CD8-positive, alpha-beta memory T cell (primary cell): ENCODE results near the gene EGR1. TPM values are rescaled to one million over a fixed set of nuclear protein-coding genes. Genes with fewer than 3 reads are reported as not detected.
"Not testable (repeated sequence)": the region's sequence is repeated elsewhere in the genome, so short reads cannot be mapped to it uniquely, and the experiment has no call there.

Experiments used
- CTCF ChIA-PET: fragments of 350-600 bp; sonication (Branson Sonifier 250); formaldehyde crosslinking; loops from one replicate; lab custom pipeline; 2021; ENCODE audit warnings: antibody characterized with exemption; lab: Charles Lee
- POLR2A ChIA-PET: fragments of 350-600 bp; sonication (Branson Sonifier 250); formaldehyde crosslinking; loops from one replicate; lab custom pipeline; 2021; ENCODE audit warnings: antibody characterized with exemption; lab: Charles Lee
- DNase-seq, 5 donors: peaks; one replicate each; pipeline versions ENCODE4 v3.0.0 to v3.0.0-alpha.2; 2020 to 2022; ENCODE audit warnings: mixed read lengths in 1 of 5
- H3K27ac ChIP-seq: one replicate; pipeline ENCODE4 v1.7.0; 2013; ENCODE audit warnings: low read depth, mild to moderate bottlenecking, low read length, moderate library complexity
- H3K27me3 ChIP-seq: 2 replicates; pipeline ENCODE4 v1.7.0; 2013; ENCODE audit warnings: low read length, mild to moderate bottlenecking; ENCODE audit not compliant: insufficient read depth, poor library complexity, severe bottlenecking
- H3K36me3 ChIP-seq: 2 replicates; pipeline ENCODE4 v1.7.0; 2013; ENCODE audit warnings: mild to moderate bottlenecking, low read length, moderate library complexity; ENCODE audit not compliant: insufficient read depth
- H3K4me1 ChIP-seq: 2 replicates; pipeline ENCODE4 v1.7.0; 2013; ENCODE audit warnings: mild to moderate bottlenecking, low read length, moderate library complexity; ENCODE audit not compliant: insufficient read depth
- H3K4me3 ChIP-seq: 2 replicates; pipeline ENCODE4 v1.7.0; 2013; ENCODE audit warnings: mild to moderate bottlenecking, low read length
- H3K9me3 ChIP-seq: 2 replicates; pipeline ENCODE4 v1.7.0; 2013; ENCODE audit warnings: mild to moderate bottlenecking, low read length
- H3K27ac Mint-ChIP-seq, 8 donors: one replicate each; pipeline ENCODE4 v1.8.0; 2020 to 2021; ENCODE audit warnings: mixed read lengths in 8 of 8, mild to moderate bottlenecking in 6 of 8, inconsistent platforms in 3 of 8, moderate library complexity in 3 of 8
- H3K27me3 Mint-ChIP-seq, 2 donors: one replicate each; pipeline ENCODE4 v1.8.0; 2020 to 2021; ENCODE audit warnings: mixed read lengths in 2 of 2, mild to moderate bottlenecking in 1 of 2, moderate library complexity in 1 of 2
- H3K36me3 Mint-ChIP-seq, 3 donors: one replicate each; pipeline ENCODE4 v1.8.0; 2020 to 2021; ENCODE audit warnings: mixed read lengths in 3 of 3, inconsistent platforms in 1 of 3, mild to moderate bottlenecking in 1 of 3
- H3K4me1 Mint-ChIP-seq, 3 donors: one replicate each; pipeline ENCODE4 v1.8.0; 2020 to 2021; ENCODE audit warnings: mixed read lengths in 3 of 3, inconsistent platforms in 1 of 3, mild to moderate bottlenecking in 1 of 3
- H3K4me3 Mint-ChIP-seq, 7 donors: one replicate each; pipeline ENCODE4 v1.8.0; 2020 to 2021; ENCODE audit warnings: mixed read lengths in 7 of 7, mild to moderate bottlenecking in 6 of 7, moderate library complexity in 4 of 7, inconsistent platforms in 2 of 7
- H3K9me3 Mint-ChIP-seq, 5 donors: one replicate each; pipeline ENCODE4 v1.8.0; 2020 to 2022; ENCODE audit warnings: mixed read lengths in 5 of 5, mild to moderate bottlenecking in 3 of 5, moderate library complexity in 2 of 5, inconsistent platforms in 1 of 5
- polyA plus RNA-seq: library from polyadenylated mRNA; unstranded; fragments of 300-500 nt; fragmentation: Illumina TruSeq; gene quantifications from one replicate; pipeline ENCODE4 v1.2.3, GENCODE V29; 2021
- total RNA-seq, 2 experiments: library from RNA; stranded (reverse); gene quantifications; one replicate each; pipeline ENCODE4 v1.2.3, GENCODE V29; 2021

The EGR1 gene
- total and polyA plus RNA-seq, 3 experiments from 2014 or later, result 0.99 to 12.2 (median 11.8) TPM

DNA sequence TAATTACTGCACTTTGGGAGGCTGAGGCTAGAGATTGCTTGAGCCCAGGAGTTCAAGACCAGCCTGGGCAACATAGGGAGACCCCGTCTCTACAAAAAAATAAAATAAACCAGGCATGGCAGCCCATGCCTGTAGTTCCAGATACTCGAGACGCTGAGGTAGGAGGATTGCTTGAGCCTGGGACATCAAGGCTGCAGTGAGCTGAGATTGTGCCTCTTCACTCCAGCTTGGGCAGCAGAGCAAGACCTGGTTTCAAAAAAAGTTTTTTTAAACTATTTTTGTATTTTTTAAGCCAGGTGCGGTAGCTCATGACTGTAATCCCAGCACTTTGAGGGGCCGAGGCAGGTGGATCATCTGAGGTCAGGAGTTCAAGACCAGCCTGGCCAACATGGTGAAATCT, 7.9 kb downstream of the EGR1 start:
- POLR2A ChIA-PET, H3K36me3 ChIP-seq, H3K9me3 Mint-ChIP-seq, H3K4me1 ChIP-seq, H3K4me3 Mint-ChIP-seq, DNase-seq, H3K36me3 Mint-ChIP-seq, H3K27me3 ChIP-seq, H3K4me1 Mint-ChIP-seq, H3K27ac ChIP-seq, H3K4me3 ChIP-seq, H3K27ac Mint-ChIP-seq, H3K9me3 ChIP-seq: not testable (repeated sequence)
- H3K27me3 Mint-ChIP-seq, result peaks cover 8 to 17% of the 10 kb centered on the region in 2 donors
- CTCF ChIA-PET, result interaction anchor here (1.8 kb wide), 1 partner anchor 10 kb away, joined by 4 read pairs; no protein-coding TSS in a partner anchor

DNA sequence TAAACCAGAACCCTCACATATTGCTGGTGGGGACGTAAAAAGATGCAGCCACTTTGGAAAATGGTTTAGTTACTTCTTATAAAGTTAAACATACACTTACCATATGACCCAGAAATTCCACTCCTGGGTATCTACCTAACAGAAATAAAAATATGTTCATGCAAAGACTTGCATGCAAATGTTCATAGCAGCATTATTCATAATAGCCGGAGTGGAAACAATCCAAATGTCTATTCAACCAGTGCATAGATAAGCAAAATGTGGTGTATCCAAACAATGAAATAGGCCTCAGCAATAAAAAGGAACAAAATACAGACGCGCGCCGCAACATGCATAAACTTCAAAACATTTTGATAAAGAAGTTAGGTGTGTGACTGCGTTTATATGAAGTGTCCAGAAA, 11.6 kb downstream of the EGR1 start:
- Histone ChIP-seq H3K27ac (no peak overlapping the region), H3K4me3 (no peak overlapping the region), H3K9me3 (no peaks in the 10 kb centered on the region), H3K27me3 (no peaks in the 10 kb centered on the region), H3K4me1 (no peaks in the 10 kb centered on the region), H3K36me3 (no peaks in the 10 kb centered on the region)
- peaks cover 15 to 22% of the 10 kb centered on the region in 2 donors for H3K27me3 Mint-ChIP-seq
- POLR2A ChIA-PET, result no interaction called here
- H3K4me1 Mint-ChIP-seq, result no peaks in the 10 kb centered on the region
- no peak overlapping the region for H3K4me3 Mint-ChIP-seq
- H3K9me3 Mint-ChIP-seq, result no peaks in the 10 kb centered on the region
- CTCF ChIA-PET, result no interaction called here
- DNase-seq, result no peak
- no peaks in the 10 kb centered on the region for H3K36me3 Mint-ChIP-seq
- no peak overlapping the region for H3K27ac Mint-ChIP-seq

DNA sequence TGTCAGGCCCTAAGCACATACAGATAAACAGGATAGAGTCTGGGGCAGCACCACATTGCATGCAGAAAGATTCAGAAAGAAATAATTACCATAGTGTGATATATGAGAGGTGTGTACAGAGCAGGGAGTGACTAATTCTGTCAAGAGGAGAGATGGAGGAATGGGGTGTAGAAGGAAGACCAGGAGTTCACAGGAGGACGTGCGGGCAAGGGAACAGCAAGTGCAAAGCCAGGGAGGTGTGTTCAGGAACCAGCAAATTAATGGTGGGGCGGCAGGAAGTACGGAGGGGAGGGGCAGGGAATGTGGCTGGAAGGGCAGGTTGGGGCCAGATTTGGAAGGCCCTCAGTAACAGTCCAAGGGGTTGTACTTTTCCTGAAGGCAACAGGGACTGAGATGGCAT, 17.4 kb downstream of the EGR1 start:
- Histone ChIP-seq H3K27ac (no peak overlapping the region), H3K9me3 (no peaks in the 10 kb centered on the region), H3K36me3 (no peaks in the 10 kb centered on the region), H3K27me3 (no peaks in the 10 kb centered on the region), H3K4me3 (no peak overlapping the region), H3K4me1 (no peaks in the 10 kb centered on the region)
- H3K27ac Mint-ChIP-seq, result no peak overlapping the region
- ChIA-PET CTCF (no interaction called here), POLR2A (no interaction called here)
- H3K27me3 Mint-ChIP-seq, result peaks cover 9 to 10% of the 10 kb centered on the region in 2 donors
- no peaks in the 10 kb centered on the region for H3K9me3 Mint-ChIP-seq
- no peaks in the 10 kb centered on the region for H3K4me1 Mint-ChIP-seq
- no peak for DNase-seq
- no peak overlapping the region for H3K4me3 Mint-ChIP-seq
- no peaks in the 10 kb centered on the region for H3K36me3 Mint-ChIP-seq

DNA sequence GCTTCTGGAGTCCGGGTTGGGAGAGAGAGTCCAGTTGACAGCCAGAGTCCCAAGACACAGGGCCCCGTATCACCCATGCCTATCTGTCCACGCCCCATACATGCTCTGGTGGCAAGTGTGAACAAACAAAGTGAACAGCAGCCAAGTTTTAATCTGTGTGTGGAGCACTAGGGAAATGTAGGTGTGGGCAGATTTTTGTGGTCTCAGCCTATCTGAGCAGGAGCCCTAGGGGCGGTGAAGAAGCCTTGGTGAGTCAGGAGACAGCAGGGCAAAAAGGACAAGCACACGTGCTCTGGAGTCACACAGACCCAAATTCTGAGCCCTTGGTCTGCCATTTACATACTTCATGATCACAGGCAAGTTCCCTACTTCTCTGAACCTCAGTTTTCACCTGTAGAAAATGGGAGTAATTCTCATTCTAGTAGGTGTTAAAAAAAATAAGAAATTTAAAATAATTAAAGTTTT, 23.2 kb downstream of the EGR1 start:
- Histone ChIP-seq H3K36me3 (no peaks in the 10 kb centered on the region), H3K4me3 (no peak overlapping the region), H3K9me3 (no peaks in the 10 kb centered on the region), H3K27ac (no peak overlapping the region), H3K27me3 (peaks cover 5% of the 10 kb centered on the region), H3K4me1 (peaks cover 18% of the 10 kb centered on the region)
- no peaks in the 10 kb centered on the region for H3K36me3 Mint-ChIP-seq
- H3K27ac Mint-ChIP-seq, result no peak overlapping the region
- no peaks in the 10 kb centered on the region for H3K9me3 Mint-ChIP-seq
- ChIA-PET POLR2A (no interaction called here), CTCF (no interaction called here)
- H3K4me1 Mint-ChIP-seq, result peaks cover 8 to 20% (median 13%) of the 10 kb centered on the region in 3 donors
- peaks cover 11 to 23% of the 10 kb centered on the region in 2 donors for H3K27me3 Mint-ChIP-seq
- no peak overlapping the region for H3K4me3 Mint-ChIP-seq
- DNase-seq, result no peak

DNA sequence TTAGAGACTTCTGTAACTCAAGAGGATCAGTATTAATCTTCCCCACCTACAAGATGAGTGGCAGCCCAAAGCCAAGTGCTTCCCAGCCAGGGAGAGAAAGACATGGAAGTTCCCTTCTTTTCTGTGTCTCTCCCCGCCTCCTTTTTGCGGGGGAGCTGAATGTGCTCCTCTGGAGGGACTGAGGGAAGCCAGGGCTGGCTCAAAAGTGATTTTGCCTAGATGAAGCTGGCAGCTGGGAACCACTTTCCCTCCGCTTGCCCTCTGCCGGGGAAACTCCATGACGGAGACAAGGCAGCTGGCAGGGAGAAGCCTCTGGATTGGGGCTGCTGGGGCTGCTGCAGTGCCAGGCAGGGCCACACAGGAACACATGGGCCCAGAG, 24.4 kb downstream of the EGR1 start:
- Histone ChIP-seq H3K4me3 (no peak overlapping the region), H3K27me3 (peaks cover 5% of the 10 kb centered on the region), H3K4me1 (peaks cover 18% of the 10 kb centered on the region), H3K9me3 (no peaks in the 10 kb centered on the region), H3K27ac (no peak overlapping the region), H3K36me3 (no peaks in the 10 kb centered on the region)
- no peak overlapping the region for H3K27ac Mint-ChIP-seq
- H3K9me3 Mint-ChIP-seq, result no peaks in the 10 kb centered on the region
- peaks cover 8 to 20% (median 13%) of the 10 kb centered on the region in 3 donors for H3K4me1 Mint-ChIP-seq
- DNase-seq, result no peak
- H3K27me3 Mint-ChIP-seq, result peaks cover 11 to 27% of the 10 kb centered on the region in 2 donors
- ChIA-PET POLR2A (no interaction called here), CTCF (interaction anchor here (2.2 kb wide), 1 partner anchor 25 kb away, joined by 22 read pairs; the partner anchor contains the start of gene EGR1)
- H3K4me3 Mint-ChIP-seq, result no peak overlapping the region
- no peaks in the 10 kb centered on the region for H3K36me3 Mint-ChIP-seq

DNA sequence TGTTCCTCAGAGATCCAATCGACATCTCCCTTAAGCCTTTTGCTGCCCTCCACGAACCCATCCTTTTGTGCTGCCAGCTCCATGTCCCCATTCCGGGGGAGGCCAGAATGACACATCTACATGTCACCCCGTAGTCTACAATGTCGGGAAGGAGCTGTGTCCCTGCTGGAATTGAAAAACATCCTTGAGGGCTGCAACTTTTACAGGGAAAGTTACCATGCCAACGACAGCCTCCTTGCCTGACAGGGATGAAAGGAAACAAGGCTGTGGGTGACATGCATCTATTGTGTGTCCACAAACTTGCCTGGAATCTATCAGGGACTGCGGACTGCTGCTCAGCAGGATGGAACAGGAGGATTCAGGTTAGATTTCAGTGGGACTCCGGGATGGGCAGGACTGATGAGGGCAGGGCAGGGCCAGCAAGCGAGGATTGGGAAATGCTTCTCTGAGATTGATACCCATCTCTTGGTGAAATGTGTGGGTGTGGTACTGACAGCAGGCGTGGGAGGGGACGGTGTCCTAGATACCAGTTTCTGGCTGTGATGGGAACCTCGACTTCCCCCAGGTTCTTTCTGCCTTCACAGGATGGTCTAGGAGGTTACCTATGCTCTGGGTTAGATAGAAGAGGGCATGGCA, 25.5 kb downstream of the EGR1 start:
- POLR2A ChIA-PET, result interaction anchor here (0.7 to 1.3 kb wide), 2 partner anchors 25 to 28 kb away, joined by 3 to 9 read pairs; partner anchors contain the start of gene EGR1
- H3K9me3 ChIP-seq, result no peaks in the 10 kb centered on the region
- DNase-seq, result no peak
- peak overlapping the region in 5 of 7 donors; percentile 30 to 57 (median 53) for H3K4me3 Mint-ChIP-seq
- CTCF ChIA-PET, result interaction anchor here (2.2 kb wide), 1 partner anchor 26 kb away, joined by 22 read pairs; the partner anchor contains the start of gene EGR1
- no peak overlapping the region for H3K27ac ChIP-seq
- no peak overlapping the region for H3K4me3 ChIP-seq
- H3K36me3 ChIP-seq, result no peaks in the 10 kb centered on the region
- H3K27ac Mint-ChIP-seq, result peak overlapping the region in 4 of 8 donors; percentile 16 to 66 (median 46)
- peaks cover 8 to 20% (median 13%) of the 10 kb centered on the region in 3 donors for H3K4me1 Mint-ChIP-seq
- no peaks in the 10 kb centered on the region for H3K36me3 Mint-ChIP-seq
- H3K9me3 Mint-ChIP-seq, result no peaks in the 10 kb centered on the region
- H3K27me3 ChIP-seq, result peaks cover 5% of the 10 kb centered on the region
- H3K27me3 Mint-ChIP-seq, result peaks cover 11 to 34% of the 10 kb centered on the region in 2 donors
- peaks cover 18% of the 10 kb centered on the region for H3K4me1 ChIP-seq

DNA sequence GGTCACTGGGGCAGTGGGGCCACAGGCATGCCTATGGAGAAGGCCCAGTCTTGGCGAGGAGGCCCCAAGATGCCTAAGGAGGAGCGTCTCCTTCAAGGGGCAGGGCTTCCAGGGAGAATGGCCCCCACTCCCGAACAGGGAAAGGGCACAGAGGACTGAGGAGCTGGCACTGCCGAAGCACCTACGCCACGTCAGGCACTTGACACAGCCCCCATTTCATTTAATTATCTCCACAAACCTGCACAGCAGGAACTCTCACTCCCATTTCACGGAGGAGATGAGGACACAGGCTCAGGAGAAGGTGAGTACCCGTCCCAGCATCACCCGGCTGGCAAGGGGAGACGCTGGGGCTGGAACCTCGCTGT, 26.0 kb downstream of the EGR1 start:
- peak overlapping the region; percentile 54 for H3K4me3 ChIP-seq
- H3K27me3 ChIP-seq, result peaks cover 5% of the 10 kb centered on the region
- CTCF ChIA-PET, result interaction anchor here (2.2 kb wide), 1 partner anchor 26 kb away, joined by 22 read pairs; the partner anchor contains the start of gene EGR1
- Mint-ChIP-seq H3K9me3 (no peaks in the 10 kb centered on the region), H3K36me3 (no peaks in the 10 kb centered on the region), H3K4me3 (peak overlapping the region in 6 of 7 donors; percentile 30 to 69 (median 56)), H3K27ac (peak overlapping the region in 1 of 8 donors; percentile 63), H3K4me1 (peaks cover 8 to 20% (median 13%) of the 10 kb centered on the region in 3 donors), H3K27me3 (peaks cover 11 to 34% of the 10 kb centered on the region in 2 donors)
- DNase-seq, result no peak
- H3K9me3 ChIP-seq, result no peaks in the 10 kb centered on the region
- H3K4me1 ChIP-seq, result peaks cover 18% of the 10 kb centered on the region
- POLR2A ChIA-PET, result interaction anchor here (0.7 to 1.3 kb wide), 2 partner anchors 26 to 29 kb away, joined by 3 to 9 read pairs; partner anchors contain the start of gene EGR1
- no peaks in the 10 kb centered on the region for H3K36me3 ChIP-seq
- no peak overlapping the region for H3K27ac ChIP-seq
